ENCODE data around the gene C14orf119.

C14orf119 gene

DNA sequence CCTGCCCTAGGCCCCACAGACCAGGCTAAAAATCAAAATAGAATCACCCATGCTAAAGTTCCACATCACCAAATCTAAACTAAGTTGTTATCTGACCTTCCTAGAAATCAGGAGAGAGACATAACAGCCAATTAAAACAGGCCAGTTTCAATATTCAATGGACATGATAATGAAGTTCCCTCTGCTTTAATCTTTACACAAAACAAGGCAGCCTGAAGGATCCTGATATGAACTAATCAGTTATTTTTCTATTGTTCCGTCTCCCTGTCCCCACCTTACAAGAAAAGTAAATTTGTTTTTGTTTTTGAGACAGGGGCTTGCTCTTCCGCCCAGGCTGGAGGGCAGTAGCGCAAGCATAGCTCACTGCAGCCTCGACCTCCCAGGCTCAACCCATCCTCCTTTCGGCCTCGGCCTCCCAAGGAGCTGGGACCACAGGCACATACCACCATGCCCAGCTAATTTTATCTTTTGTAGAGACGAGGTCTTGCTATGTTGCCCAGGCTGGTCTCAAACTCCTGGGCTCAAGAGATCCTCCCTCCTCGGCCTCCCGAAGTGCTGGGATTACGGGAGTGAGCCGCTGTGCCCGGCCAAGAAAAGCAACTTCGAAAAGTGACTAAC, 29.1 kb downstream of the C14orf119 start:
- in situ Hi-C loops (cut with MboI; ENCODE audit: low sequenced_read_pairs): loop anchor here (10.0 kb wide), 1 partner anchor 60 kb away; the partner anchor contains the start of gene SLC7A8

DNA sequence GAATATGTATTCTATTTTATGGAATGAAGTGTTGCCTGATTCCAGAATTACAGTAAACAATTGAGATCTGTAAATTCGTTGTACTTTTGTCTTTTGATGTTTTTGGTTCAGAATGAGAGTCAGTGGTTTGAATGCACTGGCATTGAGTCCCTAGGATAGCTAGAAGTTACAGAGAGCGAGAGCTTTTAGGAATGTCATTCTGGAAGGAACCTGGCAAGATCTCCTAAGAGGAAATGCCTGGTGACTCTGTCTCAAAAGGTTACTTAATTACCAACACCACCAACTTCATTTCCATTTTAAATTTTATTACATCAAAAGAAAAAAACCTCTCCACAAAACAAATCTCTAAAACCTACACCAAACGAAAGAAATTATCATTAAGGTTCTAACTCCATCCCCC, 29.7 kb downstream of the C14orf119 start:
- in situ Hi-C loops (cut with MboI; ENCODE audit: low sequenced_read_pairs): loop anchor here (10.0 kb wide), 1 partner anchor 60 kb away; the partner anchor contains the start of gene SLC7A8

DNA sequence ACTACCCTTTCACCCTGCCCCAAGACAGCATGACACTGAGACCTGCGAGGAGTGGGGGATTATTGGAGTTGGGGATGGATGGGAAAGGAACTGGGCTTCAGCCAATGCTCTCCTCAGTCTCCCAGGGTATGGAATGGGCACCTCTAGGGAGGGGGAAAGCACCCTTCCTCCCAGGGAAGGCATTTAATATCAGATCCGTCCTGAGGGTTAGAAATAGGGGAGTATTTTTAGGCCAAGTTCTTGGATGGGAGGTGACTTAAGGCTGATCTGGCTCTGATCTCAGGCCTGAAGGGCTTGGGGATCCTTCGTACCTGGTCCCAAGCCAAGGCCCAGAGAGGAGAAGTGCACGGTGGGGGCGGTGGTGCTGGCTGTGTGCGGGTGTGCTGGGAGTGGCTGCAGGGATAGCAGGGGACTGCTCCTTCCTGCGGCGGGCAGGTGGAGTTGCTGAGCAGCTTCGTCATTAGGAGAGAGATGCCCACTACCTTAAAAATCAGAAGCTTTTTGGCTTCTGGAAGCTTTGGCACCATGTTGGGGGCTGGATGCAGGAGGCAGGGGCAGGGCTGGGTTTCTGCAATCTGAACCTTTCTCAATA, 30.7 kb downstream of the C14orf119 start:
- in situ Hi-C loops (cut with MboI; ENCODE audit: low sequenced_read_pairs): loop anchor here (10.0 kb wide), 1 partner anchor 59 kb away; the partner anchor contains the start of gene SLC7A8

DNA sequence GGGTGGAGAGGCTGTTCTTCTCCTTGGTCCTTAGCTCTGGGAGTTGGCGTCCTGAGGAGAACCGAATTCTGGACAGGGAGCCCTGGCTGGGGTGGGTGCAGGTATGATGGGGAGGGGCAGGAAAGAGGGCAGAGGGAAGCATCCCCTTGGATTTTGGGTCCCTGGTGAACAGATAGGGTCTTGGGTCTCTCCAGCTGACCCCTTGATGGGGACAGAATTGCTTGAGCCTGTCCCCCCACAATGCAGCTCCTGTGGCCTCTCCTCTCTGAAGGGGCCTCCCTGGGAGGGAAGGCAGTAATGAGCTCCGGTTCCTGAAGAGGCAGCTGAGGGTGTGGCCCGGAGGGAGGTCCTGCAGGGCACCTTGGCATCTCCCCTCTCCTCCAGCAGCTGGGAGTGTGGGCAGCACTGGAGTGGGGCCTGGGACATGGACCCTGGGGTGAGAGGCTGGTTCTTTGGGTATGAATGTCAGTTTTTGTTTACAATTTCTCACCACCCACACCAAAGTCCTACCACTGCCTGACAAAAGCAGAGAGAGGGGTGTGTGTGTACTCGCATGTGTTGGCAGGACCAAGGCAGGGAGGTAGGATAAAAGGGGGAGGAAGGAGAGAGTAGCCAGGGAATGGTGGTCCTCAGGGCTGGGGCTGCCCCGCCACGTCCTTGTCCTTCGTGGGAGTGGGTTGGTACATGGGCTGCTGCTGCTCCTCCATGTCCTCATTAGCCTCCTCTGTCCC, 31.4 kb downstream of the C14orf119 start:
- in situ Hi-C loops (cut with MboI; ENCODE audit: low sequenced_read_pairs): loop anchor here (10.0 kb wide), 1 partner anchor 58 kb away; the partner anchor contains the start of gene SLC7A8

DNA sequence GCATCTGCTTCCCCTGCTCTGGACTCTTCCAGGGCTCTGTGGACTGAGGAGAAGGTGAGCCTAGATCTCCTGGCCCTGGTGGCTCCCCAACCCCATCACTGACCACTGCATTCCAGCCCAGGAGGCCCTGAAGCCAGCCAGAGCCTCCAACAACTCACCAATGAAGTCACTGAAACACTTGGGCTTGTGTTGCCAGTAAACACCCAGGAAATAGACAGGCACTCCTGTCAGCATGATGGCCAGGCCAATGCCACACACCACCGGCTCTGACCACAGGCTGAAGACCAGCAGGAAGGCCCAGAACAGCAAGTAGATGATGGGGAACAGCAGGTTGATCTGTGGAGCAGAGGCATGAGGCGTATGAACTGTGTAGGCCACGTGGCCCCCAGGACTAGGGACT, 32.6 kb downstream of the C14orf119 start:
- in situ Hi-C loops (cut with MboI; ENCODE audit: low sequenced_read_pairs): loop anchor here (10.0 kb wide), 1 partner anchor 57 kb away; the partner anchor contains the start of gene SLC7A8

DNA sequence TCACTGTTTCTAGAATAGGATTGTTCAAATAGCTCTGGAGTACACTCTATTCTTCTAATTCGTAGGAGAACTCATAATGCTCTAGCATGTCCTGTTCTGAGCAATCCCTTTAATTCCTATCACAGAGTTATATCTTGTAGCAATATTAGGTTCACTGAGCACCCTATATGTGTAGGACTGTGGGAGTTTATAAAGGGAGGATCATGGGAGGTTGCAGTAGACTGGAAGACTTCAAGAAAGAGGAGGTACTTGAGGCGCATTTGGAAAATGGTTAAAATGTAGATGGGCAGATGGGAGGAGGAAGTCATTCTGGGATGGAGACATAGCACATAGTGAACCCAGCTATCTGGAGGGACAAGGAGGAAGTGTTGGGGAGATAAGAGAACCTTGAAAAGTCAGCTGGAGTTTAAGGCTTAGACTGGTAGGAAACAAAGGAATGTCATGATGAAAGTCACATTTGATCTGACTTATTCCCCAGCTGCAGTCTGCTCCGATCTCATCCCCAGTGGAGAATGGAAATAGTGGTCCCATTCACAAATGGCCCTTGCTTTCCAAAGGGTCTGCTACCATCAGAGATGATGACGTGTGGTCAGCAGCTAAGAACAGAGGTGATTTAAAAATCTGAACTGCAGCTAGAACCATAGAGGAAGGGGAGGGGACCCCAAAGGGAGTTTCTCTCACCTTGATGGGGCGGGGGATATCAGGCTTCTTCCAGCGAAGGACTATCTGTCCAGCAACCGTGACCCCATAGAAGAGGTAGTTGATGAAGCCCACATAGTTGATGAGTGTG, 33.9 kb downstream of the C14orf119 start:
- in situ Hi-C loops (cut with MboI; ENCODE audit: low sequenced_read_pairs): loop anchor here (10.0 kb wide), 1 partner anchor 56 kb away; the partner anchor contains the start of gene SLC7A8

DNA sequence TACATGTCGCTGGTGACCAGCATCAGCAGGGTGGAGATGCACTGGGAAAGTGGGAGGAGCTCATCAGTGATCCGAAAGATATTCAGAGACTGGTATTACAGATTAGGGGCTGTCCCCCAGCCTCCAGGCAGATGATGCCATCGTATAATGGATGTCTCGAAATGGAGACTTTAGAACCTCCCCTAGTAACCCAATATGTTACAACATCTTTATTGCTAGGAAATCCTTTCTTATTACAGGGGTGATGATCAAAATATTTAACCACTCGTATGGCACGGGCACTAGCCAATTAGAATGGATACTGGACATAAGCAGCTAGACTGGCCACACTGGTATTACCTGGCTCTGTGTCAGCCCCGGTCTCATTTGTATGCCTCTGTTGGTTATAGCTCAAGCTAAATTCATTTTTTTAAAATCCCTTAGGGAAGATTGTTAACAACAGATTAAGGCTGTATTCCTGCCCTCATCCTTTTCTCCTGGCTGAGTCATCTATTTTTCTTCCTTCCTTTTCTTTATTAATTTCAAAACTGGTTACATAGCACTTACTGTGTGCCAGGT, 34.5 kb downstream of the C14orf119 start:
- in situ Hi-C loops (cut with MboI; ENCODE audit: low sequenced_read_pairs): loop anchor here (10.0 kb wide), 1 partner anchor 55 kb away; the partner anchor contains the start of gene SLC7A8

DNA sequence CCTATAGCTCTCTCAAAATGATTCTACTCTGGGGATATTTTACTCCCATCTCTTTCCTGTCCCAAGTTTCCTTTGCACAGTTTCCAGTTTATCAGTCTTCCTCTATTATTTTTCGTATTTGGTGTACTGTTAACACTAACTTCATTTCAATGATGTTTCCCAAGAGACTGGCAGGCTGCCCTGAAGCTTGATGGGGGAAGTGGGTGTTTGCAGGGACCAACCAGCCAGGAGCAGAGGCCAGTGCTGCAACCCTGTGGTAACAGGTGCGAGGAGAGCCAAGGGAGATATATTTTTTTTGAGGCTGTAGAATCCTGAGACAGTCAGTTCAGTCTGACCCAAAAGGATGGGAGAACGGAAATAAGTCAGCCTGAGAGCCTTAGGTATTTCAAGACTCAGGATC, 35.6 kb downstream of the C14orf119 start:
- in situ Hi-C loops (cut with MboI; ENCODE audit: low sequenced_read_pairs): no loop called here

DNA sequence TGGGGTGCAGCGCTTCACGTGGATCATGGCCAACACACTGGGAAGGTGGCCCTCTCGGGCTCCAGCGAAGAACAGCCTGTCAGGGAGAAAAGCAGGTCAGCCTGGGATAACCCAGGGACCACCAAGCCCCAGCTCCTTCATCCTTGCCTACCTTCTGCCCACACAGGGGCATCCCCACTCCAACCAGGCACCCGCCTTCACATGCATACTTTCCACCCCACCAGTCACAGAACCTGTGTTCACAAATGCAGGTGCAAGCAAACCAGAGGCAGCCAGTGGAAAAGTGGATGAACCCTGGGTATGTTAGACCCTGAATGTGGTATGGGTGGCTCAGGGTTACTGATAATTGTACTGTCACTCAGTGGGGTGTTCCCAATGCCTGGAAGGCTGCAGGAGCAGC, 36.2 kb downstream of the C14orf119 start:
- in situ Hi-C loops (cut with MboI; ENCODE audit: low sequenced_read_pairs): no loop called here

DNA sequence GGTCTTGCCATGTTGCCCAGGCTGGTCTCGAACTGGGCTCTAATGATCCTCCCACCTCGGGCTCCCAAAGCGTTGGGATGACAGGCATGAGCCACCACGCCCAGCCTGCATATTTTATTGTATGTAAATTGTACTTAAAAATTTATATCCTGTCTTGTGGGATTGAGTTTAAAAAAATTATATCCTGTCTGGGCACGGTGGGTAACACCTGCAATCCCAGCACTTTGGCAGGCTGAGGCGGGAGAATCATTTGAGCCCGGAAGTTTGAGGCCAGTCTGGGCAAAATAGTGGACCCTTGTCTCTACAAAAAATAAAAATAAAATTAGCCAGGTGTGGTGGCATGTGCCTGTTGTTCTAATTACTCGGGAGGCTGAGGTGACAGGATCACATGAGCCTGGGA, 37.7 kb downstream of the C14orf119 start:
- in situ Hi-C loops (cut with MboI; ENCODE audit: low sequenced_read_pairs): no loop called here

DNA sequence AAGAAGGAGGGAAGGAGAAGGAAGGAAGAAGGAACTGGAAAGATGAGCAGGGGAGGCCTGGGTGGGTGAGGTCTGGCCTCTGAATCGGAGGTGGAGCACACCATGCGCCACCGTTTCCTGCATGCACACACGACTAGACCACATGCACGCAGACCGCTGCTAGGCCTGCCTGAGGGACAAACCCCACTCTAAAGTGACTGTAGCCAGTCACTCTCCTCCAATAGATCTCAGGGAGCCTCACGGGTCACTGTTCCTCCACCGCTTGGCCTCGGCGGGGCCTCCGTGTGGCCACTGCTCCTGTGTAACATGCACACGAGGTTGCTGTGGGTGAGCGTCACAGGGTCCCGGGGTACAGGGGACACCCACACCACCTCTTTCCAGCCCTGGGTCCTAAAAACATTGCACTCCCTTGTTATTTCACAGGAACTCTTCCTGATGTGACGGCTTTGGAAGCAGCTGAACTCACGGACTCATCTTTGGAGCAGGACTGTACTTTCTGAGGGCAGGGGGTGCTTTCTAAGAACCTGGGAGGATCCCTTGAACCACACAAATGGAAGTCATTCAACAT, 41.3 kb downstream of the C14orf119 start:
- in situ Hi-C loops (cut with MboI; ENCODE audit: low sequenced_read_pairs): no loop called here

DNA sequence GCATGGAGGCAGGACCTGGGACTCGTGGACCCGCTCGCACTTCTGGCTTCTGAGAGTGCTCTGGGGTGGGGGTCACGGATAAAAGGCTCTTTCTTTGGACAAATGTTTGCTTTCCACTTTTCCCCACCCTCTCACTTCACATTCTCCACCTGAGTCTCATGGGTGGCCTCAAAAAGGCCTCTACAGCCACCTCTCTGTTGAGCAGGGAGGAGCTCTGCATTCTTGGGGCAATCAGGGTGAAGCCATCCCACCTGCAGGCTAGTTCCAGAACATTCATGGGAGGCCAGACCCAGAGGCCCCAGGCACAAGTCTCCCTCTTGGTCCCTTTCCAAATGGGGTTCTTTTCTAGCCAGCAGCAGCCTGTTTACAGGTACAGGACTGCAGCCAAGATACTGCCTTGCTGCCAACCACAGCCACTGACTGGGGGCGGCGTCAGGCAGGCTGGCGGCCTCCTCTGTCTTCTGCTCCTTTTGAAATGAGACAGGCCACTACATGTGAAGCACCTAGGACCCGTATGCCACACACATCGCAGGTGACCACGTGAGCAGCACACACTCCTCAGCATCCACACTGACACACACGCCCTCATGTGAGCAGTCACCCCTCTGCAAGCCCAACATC, 42.0 kb downstream of the C14orf119 start:
- in situ Hi-C loops (cut with MboI; ENCODE audit: low sequenced_read_pairs): no loop called here

DNA sequence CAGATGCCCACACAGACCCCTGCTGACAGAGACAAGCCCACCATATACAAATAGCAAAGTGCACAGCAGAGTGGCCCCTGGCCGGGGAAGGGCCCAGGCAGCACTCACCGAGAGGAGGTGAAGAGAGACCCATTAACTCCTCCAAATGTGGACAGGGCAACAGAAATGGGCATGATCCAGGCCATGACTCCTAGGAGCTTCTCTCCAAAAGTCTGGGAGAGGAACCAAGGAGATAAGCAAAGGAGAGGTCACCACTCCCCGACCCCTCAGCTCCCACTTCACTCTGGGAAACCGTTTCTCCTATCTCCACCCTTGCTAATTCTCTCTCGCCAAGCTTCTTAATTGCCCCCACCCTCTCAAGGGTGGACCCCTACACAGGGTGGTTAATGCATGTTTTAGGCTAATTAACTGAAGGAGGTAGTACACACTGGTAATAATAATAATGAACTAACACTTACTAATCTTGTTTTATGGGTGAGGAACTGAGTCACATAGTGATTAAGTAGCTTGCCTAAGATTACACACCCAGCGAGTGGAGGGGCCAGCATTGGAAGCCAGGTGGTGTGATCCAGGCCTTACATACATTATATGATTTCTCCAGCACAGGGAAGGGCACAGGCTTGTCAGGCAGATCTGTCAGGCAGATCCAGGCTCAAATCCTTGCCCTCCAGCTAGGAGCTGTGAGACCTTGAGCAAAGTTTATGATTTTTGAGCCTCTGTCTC, 42.7 kb downstream of the C14orf119 start:
- in situ Hi-C loops (cut with MboI; ENCODE audit: low sequenced_read_pairs): no loop called here

DNA sequence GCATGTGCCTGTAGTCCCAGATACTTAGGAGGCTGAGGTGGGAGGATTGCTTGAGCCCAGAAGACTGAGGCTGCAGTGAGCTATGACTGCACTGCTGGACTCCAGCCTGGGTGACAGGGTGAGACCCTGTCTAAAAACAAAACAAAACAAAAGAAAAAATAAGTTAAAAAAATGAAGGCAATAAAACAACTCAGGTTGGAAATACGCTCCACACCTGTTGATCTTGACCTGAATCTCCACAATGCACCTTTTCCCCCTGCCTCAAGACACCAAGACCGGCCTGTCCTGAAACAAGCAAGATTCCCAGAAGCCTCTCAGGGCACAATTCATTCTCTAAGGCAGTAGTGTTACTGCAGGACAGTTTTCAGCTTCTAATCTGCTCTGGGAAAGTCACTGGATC, 44.6 kb downstream of the C14orf119 start:
- in situ Hi-C loops (cut with MboI; ENCODE audit: low sequenced_read_pairs): no loop called here

DNA sequence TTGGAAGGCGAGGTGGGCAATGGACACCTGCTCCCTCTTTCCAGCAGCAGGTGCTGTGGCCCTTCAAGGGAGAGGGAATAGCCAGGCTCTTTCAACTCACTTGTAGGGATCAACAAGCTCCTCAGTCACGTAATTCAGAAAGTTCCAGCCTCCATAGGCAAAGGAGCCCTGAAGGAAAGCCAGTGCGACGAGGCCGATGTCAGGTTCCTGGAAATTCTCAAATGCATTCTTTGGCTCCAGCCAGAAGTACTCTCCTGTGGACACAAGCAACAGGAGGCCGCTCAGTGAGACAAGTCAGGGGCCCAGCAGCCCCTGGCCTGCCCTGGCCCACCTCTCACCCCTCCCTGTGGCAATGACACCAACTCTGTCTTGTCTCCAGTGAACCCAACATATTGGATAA, 45.1 kb downstream of the C14orf119 start:
- in situ Hi-C loops (cut with MboI; ENCODE audit: low sequenced_read_pairs): no loop called here

DNA sequence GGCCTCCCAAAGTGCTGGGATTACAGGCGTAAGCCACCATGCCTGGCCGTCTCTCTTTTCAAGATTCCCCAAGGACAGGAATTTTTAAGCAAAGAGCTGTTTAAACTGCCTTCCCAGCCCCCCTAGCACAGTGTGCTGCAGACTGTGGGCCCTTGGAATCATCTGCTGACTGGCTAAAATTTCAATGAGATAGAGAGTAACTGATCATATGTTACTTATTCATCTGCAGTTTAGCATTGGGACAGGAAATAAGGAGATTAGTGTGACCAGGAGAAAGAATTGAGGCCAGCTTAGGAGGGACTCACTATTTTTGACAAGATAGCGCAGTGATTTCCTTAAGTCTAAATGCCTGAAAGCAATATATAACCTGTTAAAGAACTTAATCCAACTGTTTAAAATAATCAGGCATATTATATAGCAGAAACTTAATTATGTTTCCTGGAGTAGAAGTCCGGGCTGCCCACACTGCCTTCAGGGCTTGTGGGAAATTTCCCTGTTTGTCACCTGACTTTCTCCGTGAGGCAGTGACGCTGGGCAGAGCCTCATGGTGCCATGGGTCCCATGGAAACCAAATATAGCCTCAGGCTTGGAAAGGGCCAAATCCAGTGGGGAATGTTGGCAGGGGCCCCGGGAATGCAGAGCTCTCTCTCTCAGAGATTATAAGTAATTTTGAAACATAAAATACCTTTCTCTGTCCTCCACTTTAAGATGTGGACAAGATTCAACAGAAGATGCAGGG, 46.6 kb downstream of the C14orf119 start:
- in situ Hi-C loops (cut with MboI; ENCODE audit: low sequenced_read_pairs): no loop called here

DNA sequence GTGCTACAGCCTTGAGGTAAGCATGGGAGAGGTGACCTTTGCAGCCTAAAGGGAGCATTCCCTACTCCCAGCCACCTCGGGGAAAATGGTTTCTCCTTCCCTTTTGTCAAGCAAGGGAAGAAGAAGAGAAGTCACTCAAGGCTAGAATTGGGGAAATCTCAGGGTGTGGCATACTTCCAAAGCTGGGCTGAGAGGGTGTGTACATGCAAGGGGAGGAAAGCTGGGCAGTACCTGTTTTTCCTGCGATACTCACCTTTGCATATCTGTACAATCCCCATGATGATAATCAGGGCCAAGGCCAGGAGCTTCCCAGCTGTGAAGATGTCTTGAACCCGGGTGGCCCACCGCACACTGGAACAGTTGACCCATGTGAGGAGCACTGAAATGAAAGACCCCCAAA, 47.5 kb downstream of the C14orf119 start:
- in situ Hi-C loops (cut with MboI; ENCODE audit: low sequenced_read_pairs): no loop called here

DNA sequence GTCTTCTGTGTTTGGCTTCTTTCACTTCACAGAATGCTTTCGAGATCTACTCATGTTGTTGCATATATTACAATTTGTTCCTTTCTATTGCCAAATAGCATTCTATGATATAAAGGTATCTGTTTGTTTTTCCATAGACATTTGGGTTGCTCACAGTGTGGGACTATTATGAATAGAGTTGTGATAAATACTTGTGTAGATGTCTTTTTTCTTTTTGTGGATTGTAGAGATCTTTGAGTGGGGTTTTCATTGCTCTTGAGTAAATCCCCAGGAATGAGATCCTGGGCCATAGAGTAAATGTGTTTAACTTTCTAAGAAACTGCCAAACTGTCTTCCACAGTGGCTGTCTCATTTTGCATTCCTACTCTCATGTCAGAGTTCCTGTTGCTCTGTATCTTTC, 48.6 kb downstream of the C14orf119 start:
- in situ Hi-C loops (cut with MboI; ENCODE audit: low sequenced_read_pairs): no loop called here
